Ishikawa (cell line): Measurements from ENCODE around the gene CNTF.

Experiments
- CEBPB ChIP-seq: IDR thresholded peaks from 2 replicates; pipeline ENCODE4 v1.6.1; 2012
- CREB1 ChIP-seq: IDR thresholded peaks from 2 replicates; pipeline ENCODE4 v1.6.1; 2012; ENCODE audit warnings: low read depth
- EP300 ChIP-seq: IDR thresholded peaks from 2 replicates; pipeline ENCODE4 v1.6.1; 2012; ENCODE audit warnings: borderline replicate concordance
- NFIC ChIP-seq: IDR thresholded peaks from 2 replicates; pipeline ENCODE4 v1.6.1; 2012
- RAD21 ChIP-seq: IDR thresholded peaks from 2 replicates; pipeline ENCODE4 v1.6.1; 2012; ENCODE audit warnings: low read depth
- TAF1 ChIP-seq: IDR thresholded peaks from 2 replicates; pipeline ENCODE4 v1.6.1; 2012; ENCODE audit warnings: low read depth, mild to moderate bottlenecking
- TEAD4 ChIP-seq: IDR thresholded peaks from 2 replicates; pipeline ENCODE4 v1.6.1; 2012
- TF ChIP-seq, protein P1 (sequence below): IDR thresholded peaks from 2 replicates; pipeline ENCODE4 v1.6.1; 2012
- TF ChIP-seq, protein P2 (sequence below): IDR thresholded peaks from 2 replicates; pipeline ENCODE4 v1.6.1; 2012
- TF ChIP-seq, protein P3 (sequence below): IDR thresholded peaks from 2 replicates; pipeline ENCODE4 v1.6.1; 2012; ENCODE audit warnings: low read depth, mild to moderate bottlenecking

DNA sequence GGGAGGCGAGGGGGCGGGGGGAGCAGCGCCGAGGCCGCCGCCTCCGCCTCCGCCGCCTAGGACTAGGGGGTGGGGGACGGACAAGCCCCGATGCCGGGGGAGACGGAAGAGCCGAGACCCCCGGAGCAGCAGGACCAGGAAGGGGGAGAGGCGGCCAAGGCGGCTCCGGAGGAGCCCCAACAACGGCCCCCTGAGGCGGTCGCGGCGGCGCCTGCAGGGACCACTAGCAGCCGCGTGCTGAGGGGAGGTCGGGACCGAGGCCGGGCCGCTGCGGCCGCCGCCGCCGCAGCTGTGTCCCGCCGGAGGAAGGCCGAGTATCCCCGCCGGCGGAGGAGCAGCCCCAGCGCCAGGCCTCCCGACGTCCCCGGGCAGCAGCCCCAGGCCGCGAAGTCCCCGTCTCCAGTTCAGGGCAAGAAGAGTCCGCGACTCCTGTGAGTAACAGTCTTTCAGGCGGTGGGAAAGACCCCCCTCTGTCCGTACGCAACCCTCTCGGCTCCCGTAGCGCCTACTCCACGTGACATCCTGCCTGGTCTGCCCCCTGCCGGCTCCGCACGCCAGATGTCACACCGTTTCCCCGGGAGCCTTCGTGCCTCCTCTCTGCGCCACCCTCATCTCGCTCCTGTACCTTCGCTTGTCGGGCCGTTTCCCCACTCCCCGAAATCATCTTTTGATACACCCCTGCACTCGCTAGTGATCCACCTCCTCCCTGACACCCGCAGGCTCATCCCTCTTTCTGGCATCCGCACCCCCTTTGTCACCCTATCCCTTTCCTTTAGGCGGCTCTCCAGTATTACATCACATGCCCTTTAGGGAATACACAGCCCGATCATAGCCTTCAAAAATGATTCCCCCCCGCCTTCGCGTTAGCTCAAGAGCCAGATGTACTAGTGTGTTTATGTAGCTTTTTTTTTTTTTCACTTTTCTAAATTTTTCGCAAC is 43.0 kb upstream of the CNTF start:
- TF ChIP-seq TEAD4: no peak
- TF ChIP-seq, protein P1, sequence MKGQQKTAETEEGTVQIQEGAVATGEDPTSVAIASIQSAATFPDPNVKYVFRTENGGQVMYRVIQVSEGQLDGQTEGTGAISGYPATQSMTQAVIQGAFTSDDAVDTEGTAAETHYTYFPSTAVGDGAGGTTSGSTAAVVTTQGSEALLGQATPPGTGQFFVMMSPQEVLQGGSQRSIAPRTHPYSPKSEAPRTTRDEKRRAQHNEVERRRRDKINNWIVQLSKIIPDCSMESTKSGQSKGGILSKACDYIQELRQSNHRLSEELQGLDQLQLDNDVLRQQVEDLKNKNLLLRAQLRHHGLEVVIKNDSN: peak; percentile 96
- TF ChIP-seq, protein P2, sequence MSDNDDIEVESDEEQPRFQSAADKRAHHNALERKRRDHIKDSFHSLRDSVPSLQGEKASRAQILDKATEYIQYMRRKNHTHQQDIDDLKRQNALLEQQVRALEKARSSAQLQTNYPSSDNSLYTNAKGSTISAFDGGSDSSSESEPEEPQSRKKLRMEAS: peak; percentile 95
- TF ChIP-seq EP300: no peak
- TF ChIP-seq, protein P3, sequence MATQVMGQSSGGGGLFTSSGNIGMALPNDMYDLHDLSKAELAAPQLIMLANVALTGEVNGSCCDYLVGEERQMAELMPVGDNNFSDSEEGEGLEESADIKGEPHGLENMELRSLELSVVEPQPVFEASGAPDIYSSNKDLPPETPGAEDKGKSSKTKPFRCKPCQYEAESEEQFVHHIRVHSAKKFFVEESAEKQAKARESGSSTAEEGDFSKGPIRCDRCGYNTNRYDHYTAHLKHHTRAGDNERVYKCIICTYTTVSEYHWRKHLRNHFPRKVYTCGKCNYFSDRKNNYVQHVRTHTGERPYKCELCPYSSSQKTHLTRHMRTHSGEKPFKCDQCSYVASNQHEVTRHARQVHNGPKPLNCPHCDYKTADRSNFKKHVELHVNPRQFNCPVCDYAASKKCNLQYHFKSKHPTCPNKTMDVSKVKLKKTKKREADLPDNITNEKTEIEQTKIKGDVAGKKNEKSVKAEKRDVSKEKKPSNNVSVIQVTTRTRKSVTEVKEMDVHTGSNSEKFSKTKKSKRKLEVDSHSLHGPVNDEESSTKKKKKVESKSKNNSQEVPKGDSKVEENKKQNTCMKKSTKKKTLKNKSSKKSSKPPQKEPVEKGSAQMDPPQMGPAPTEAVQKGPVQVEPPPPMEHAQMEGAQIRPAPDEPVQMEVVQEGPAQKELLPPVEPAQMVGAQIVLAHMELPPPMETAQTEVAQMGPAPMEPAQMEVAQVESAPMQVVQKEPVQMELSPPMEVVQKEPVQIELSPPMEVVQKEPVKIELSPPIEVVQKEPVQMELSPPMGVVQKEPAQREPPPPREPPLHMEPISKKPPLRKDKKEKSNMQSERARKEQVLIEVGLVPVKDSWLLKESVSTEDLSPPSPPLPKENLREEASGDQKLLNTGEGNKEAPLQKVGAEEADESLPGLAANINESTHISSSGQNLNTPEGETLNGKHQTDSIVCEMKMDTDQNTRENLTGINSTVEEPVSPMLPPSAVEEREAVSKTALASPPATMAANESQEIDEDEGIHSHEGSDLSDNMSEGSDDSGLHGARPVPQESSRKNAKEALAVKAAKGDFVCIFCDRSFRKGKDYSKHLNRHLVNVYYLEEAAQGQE: no peak
- TF ChIP-seq CREB1: no peak
- TF ChIP-seq CEBPB: peak; percentile 22; the same call in 1 of the 2 replicates
- TF ChIP-seq RAD21: no peak
- no peak for TF ChIP-seq TAF1
- no peak for TF ChIP-seq NFIC
